Limb (tissue), 2 donors: ENCODE data around the gene MEF2A.

ENCODE experiments used
- DNase-seq, 2 donors: peaks; one replicate each; pipeline ENCODE4 v3.0.0-alpha.2; 2016; ENCODE audit errors: extremely low spot score in 2 of 2

Gene MEF2A

DNA sequence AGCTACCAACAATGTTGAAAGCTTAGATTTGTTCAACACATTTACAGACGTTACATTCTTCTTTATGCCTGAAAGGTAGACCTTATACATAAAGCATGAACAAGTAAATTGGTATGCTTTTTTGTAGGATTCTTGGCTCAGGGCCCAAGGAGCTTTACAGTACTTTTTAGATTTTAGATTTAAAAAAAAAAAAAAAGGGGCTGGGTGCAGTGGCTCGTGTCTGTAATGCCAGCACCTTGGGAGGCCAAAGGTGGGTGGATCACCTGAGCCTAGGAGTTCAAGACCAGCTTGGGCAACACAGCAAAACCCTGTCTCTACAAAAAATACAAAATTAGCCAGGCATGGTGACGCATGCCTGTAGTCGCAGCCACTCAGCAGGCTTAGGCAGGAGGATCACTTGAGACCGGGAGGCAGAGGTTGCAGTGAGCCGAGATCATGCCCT is 39.7 kb downstream of the MEF2A start:
- DNase-seq = no peak

DNA sequence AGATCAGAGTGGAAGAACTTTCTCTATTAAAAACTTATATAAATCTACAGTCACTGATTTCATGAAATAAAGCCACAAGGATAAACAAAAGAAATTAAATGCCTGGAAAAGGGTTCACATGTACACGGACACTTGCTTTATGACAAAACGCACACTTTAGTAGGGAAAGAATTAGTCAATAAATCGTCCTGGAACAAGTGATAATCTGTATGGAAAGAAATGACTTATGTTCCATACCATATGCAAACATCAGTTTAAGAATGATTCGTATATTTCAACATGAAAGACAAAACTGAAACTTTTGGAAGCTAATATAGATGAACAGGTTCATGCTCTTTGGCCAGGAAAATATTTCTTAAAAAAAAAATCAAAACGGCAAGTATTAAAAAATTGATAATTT is 40.2 kb downstream of the MEF2A start:
- no peak for DNase-seq

DNA sequence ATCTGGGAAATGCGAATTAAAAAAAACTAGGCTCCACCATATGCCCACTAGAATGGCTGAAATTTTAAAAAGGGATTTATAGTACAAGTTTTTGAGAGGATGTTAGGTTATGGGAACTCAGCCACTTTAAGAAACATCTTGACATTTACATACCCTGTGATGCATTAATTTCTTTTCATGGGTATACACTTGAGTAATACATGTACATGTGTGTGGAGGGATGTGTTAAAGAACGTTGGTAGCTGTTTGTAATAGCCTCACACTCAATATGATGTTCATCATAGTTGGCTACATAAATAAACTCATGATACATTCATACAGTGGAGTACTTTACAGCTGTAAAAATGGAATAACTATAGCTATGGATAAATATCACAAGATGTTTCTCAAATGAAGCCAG is 40.9 kb downstream of the MEF2A start:
- no peak for DNase-seq

DNA sequence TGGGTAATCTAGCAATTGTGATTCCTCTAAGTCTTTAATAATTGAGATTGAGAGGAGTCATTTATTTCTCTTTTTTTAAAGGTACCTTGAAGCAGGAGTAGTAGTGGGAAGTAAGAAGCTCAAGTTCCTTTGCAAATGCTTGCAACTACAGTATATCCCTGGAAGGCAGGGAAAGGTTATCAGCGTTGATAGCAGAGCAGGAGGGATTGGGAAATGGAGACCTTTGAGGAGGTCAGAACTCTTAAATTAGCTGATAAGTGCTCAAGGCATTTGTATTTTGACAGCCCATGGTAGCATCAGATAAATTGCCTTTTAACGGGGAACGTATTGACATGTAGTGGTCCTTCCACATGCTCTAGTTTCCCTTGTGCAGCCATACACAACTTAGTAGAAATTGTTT is 47.7 kb downstream of the MEF2A start:
- DNase-seq = no peak

DNA sequence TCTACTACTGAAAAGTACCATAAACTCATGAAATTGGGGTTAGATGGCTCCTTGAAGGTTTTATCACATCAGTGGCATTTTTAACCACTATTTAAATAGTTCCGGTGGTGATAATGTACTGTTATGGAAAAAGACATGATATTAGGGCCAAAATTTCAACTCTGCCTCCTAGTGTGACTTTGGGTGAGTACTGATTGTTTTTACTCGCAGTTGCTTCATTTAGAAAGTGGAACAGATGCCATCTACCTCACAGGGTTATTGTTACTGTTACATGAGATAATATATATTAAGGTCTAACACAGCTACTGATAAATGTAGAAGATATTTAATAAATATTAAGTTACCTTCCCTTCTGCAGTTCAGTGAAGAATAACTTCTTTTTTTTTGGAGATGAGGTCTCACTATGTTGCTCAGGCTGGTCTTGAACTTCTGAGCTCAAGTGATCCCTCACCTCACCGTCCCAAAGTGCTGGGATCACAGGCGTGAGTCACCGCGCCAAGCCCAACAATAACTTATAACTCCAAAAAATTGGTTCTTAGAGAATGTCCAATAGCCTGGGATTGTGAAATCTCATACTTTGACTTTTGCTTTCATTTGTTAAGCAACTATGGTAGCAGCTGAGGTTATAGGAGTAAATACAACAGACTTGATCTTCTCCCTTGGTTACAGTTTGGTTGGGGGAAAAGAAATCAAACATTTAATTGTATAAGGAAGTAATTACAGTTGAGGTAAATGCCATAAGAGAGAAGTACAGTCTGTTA is 48.3 kb downstream of the MEF2A start:
- no peak for DNase-seq

DNA sequence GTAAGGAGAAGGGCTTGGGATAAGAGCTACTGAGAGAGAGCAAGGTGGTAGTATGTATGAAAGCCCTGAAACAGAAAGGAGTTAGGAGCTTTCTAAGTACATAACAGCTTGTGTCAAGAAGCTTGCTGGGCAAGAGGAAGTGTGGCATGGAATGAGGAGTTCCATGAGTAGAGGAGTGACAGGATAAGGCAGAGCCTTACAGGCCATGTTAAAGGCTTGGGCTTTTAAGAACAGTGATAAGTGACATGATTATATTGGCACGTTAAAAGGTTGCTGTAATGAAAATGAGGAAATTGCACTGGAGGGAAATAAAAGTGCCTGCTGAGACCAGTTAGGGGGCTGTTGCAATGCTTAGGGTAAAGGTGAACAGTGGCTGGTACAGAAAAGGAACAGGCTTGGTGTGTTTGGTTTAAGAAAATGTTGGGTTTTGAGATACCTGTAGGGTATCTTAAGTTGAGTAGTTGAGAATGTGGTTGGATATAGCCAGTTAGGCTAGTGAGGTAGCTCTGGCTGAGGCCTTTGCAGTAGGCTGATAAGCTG is 49.0 kb downstream of the MEF2A start:
- DNase-seq = no peak

DNA sequence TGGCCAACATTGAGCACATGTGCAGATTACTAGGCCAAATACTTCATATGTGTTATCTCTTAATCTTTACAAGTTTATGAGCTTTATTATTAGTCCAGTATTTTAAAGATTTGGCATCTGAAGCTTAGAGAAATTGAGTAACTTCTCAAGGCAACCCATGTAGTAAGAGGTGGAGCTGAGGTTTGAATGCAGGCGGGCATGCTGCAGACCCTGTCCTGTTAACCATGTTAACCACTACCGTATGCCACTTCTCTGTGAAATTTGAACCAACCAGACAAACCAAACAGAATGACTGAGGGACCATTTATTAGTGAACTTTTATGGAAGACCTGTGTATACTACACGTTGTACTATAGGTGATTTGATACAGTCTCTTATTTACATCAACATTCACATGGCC is 49.7 kb downstream of the MEF2A start:
- DNase-seq = no peak

DNA sequence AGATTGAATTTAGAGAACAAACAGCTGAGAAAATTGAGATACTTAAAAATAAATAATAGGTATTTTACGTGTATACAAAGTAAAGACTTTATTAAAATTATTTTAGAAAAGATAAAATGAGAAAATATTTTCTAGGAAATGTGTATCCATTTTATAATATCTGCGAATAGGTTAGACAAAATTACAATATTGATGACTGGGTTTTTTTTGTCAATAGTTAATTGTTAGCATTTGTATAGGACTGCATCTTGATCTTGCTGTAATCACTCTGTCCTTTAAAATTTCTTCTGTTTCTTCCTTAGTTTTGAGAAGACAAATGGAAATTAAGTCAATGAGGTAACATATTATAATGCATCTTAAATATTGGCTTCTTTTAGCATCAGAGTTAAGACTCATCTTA is 50.3 kb downstream of the MEF2A start:
- DNase-seq = no peak

DNA sequence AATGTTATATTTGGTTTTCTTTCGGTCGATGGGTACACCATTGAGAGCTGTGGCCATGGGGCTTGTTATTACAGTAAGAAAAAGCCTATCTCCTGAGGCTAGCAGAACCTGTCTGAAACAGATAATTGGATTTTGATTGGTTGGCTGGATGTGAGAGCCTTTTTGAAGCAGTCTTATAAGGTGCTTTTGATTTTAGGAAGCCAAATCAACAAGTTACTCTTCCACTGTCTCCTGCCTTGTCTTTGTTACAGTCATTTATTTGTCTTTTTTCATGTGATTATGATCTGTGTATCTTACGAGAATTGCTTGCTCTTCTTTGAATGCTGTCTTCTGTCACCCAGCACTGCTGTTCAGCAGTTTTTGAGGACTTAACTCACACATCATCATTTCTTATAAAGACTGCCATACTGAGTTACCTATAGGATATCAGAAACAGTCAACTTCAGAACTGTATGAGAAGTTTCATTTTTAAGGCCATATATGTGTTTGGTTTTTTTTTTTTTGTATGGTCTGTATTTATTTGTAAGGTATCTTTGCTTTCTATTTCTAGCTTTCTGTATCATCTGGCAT is 51.1 kb downstream of the MEF2A start:
- DNase-seq = no peak

DNA sequence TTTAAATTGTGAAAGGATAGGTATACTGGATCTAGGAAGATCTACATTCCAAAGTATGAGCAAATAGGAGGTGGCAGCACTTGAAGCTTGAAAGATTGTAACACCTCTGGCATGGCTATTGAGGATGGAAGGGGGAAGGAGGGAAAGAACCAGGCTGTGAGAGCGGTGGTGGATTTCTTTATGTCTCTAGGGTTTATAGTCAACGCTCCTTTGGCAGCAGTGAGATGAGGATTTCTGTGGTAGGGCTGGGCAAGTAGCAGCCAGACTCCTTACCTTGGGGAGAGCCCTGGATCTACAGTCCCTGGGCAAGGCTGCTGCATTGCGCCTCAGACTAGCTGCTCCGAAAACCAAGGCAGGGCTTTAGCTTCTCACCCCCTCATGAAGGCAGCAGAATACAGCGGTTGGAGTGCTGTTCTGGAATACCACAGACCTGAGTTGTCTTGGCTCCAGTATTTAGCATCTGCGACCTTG is 53.2 kb downstream of the MEF2A start:
- no peak for DNase-seq

DNA sequence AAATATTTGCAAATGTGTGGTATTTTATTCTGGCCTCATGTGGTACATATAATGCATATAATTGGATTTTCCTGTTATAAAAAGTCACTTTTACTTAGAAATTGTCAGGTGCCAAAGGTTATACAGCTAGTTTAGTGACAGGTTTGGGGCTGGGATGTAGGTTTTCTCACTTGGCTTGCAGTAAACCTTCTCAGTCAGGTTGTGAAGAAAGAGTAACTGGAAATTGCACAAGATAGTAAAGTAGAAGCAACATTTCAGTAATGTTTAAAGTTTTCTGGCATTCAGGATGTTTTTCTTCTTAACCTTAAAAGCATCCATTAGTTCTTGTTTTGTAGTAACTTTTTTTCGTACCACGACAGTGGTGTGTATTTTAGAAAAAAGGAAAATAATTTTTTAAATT is 53.9 kb downstream of the MEF2A start:
- no peak for DNase-seq

DNA sequence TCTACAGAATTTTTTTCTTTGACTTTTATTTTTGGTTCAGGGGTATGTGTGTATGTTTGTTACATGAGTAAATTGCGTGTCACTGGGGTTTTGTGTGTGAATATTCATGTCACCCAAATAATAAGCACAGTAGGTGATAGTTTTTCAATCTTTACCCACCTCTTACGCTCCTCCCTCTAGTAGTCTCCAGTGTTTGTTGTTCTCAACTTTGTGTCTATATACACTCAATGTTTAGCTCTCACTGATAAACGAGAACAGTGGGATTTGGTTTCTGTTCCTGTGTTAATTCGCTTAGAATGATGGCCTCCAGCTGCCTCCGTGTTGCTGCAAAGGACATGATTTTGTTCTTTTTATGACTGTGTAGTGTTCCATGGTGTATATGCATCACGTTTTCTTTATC is 54.4 kb downstream of the MEF2A start:
- DNase-seq = no peak

DNA sequence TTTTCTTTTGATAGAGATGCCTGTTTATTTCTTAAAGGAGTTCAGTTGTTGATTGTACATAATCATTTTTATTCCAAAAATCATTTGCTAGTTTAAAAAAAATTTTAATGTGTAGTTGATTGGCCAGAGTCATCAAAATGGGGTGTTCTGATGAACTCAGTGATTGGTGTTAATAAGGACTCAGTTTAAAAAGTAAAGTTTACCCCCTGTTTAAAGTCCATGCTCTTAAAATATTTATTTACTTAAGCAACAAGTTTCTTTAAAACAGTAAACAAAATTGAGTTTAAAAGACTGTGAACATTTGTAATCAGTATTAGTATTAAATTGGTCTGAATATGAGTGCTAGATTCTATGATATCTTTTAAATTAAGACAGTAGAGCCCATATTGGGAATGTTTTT is 56.0 kb downstream of the MEF2A start:
- DNase-seq = no peak

DNA sequence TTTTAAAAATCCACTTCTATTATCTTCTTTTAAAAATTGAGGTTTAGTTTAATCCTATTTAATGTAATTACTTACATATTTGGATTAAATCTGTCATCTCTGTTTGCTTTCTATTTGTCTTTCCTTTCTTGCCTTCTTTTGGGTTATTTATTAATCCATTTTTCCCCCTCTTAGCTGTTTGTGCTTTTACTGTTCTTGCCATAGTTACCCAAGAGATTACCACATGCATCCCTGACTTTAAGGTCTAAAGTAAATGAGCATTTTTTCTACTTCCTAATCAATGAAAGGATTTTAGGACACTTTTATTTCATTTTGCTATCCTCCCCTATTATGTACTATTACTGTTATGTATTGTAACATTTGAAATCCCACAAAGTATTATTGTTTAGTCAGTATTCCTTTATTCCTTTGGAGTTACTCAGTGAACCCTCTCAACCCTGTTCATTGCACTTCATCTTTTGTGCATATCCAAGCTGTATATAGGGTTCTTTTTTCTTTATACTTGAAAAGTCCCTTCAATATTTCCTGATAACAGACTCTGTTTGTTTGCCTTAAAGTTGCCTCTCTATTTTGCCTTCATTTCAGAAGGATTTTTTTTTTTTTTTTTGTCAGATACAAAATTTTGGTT is 62.7 kb downstream of the MEF2A start:
- DNase-seq = no peak

DNA sequence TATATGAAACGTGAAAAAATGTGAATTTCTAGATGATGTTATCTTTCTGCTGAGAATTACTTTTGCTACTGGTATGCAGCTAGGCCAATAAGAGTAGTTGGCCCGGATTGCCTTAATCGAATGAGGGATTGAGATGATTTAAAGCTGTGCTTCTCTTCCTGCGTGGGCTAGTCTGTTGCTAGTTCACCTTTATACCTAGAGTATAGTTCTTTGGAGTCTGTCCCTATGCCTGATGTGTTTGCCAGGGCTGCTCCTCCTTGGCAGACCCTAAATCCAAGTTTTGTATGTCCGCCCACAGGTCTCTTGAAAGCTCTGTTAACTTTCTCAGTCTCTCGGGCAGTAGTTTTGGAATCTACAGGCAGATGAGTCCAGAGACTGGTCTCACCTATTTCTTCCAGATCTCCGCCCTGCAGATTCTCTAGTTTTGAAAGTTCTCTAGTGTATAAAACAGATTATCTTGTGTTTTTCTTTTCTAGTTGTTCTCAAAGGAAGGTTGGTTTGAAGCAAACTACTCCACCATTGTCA is 64.9 kb downstream of the MEF2A start:
- no peak for DNase-seq

DNA sequence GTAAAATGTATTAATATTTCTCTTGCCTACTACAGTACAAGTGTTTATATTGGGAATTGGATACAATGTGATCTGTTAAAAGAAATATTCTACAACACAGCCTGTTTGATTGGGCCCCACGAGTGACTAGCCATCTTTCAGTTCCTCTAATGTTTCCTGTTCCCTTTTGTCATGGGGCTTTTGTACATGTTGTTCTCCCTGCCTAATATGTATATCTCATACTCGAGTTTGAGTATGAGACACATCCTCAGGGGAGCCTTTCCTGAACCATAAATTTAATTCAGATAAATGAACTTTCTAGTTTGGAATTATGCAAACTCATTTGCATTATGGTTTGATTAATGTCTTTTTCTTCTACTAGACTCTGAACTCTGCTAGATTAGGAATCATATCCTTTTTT is 65.5 kb downstream of the MEF2A start:
- no peak for DNase-seq

DNA sequence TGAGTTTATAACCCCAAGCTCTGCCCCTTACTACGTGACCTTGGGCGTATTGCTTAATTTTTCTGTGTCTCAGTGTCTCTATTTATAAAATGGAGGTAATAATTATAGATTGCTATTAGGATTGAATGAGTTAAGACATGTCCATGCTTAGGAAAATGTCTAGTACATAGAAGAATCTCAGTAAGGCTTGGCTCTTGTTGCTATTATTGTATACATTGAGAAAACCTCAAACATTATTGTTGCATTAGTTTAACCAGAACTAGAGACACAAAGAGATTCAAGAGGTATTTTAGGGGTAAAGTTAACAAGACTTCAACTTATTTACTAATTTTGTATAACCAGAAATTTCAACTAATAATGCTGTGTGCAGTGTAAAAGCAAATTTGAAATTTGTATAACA is 66.7 kb downstream of the MEF2A start:
- no peak for DNase-seq

DNA sequence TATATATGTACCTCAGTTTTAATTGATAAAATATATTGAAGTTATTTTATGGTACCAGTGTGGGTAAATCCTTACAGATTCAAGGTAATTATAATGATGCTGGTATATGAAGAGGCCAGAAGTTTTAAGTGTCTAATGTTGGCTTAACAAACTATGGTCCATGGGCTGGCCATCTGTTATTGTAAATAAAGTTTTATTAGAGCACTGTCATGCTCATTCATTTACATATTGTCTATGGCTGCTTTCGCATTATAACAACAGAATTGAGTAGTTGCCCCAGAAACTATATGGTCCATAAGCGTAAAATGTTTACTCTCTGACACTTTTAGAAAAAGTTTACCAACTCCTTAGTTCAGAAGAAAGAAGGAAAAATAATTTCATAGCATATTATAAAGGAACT is 67.9 kb downstream of the MEF2A start:
- DNase-seq = no peak

DNA sequence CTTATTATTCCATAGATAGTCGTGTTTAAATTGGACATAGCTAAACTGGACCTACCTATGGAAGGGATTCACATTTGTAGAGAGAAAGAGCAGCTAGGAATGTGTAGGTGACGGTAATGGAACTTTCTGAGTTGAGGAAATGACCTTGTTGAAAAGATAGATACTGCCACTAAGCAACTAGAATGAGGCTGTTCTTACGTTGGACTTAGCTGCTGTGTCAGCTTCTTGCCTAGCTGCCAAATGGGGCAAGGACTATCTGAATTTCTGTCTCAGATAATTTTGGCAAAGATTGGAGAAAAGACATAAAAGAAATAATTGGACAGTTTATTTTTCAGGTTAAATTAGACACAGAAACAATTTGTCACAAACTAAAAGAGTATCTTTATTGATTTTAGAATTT is 68.8 kb downstream of the MEF2A start:
- DNase-seq = no peak

DNA sequence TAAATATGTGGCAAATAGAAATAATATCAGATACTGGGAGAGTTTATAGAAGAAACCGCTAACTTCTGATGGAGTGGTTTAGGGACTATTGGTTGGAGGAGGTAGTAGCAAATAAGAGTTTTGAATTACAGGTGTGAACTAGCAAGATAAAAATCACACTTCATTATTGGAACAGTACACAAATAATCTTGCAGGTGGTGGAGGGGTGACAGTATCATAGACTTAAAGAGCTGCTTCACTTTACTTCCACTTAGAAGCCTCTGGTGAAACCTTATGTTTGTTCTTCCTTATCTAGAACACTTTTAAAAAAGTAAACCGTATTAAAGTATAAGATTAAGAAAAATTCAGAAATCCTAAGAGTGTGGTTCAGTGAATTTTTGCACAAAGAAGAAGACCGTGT is 69.4 kb downstream of the MEF2A start:
- no peak for DNase-seq

DNA sequence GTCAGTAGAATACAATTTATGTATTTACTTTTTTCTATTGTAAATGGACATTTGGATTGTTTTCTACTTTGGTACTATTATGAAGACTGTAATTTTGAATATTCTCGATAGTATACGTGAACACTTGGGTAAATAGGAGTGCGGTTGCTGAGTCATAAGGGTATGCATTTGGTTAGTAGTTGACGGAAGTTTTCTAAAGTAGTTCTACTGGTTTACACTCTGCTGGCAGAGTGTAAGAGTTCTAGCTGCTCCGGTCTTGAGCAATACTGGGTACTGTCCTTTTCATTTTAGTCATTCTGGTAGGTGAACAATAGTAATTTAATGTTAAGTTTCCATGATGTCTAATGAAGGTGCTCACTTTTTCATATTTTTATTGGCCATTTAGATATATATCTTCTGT is 70.0 kb downstream of the MEF2A start:
- DNase-seq = no peak

DNA sequence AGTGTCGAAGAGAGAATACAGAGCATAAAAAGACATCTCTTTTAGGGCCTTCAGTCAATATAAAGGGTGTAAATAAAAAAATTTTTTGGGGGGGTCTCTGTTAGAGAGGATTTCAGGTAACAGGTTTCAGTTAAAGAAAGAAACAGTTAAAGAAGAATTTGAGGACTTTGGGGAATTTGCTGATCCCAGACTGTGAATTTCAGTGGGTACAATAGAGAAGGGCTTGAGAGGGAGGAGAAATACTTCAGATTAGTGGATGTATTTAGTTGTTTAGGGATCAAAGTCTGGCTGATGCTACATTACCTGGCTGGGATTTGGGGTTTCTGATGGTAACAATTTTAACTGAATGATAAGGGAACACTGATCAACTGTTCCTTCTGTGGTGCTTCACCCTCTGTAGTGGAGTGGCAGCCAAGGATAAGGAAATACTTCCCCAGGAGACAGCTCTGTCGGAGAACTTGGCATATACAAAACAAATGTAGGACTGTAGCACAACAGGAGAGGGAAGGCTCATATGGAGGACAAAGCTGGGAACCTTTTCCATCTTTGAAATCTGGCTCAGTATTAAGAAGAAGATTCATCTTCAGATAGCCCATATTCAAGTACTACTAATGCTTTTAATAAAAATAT is 79.2 kb downstream of the MEF2A start:
- no peak for DNase-seq
